ENCODE measurements around the gene CNGA3. TPM values are rescaled to one million over a fixed set of nuclear protein-coding genes. Genes with fewer than 3 reads are reported as not detected.

CNGA3 gene
- total RNA-seq, 4 donors from 2014 or later, result not detected

DNA sequence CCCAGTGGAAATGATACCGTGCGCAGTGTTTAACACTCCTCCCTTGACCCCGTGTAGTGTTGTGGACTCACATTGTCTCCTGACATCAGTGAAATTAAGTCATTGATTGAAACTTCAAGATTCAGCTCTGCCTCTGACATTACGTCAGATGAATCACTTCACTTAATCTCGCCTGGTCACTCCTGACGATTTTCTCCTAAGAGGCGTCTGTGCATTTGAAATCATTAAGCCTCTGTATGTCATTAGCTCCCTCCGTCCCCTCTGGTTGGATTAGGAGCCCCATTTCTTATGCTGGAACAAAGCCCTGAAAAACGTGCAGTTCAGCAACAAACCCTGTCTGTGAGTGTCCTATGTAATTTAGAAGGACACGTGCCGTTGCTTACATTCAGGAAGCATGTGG is 36.7 kb upstream of the CNGA3 start:
- no peaks in the 10 kb centered on the region for H3K9me3 ChIP-seq
- intact Hi-C loops (cut with DNase I; ENCODE audit: low total_unique reads), result no loop called here
- no peaks in the 10 kb centered on the region for H3K27me3 ChIP-seq
- TF ChIP-seq, protein P1, sequence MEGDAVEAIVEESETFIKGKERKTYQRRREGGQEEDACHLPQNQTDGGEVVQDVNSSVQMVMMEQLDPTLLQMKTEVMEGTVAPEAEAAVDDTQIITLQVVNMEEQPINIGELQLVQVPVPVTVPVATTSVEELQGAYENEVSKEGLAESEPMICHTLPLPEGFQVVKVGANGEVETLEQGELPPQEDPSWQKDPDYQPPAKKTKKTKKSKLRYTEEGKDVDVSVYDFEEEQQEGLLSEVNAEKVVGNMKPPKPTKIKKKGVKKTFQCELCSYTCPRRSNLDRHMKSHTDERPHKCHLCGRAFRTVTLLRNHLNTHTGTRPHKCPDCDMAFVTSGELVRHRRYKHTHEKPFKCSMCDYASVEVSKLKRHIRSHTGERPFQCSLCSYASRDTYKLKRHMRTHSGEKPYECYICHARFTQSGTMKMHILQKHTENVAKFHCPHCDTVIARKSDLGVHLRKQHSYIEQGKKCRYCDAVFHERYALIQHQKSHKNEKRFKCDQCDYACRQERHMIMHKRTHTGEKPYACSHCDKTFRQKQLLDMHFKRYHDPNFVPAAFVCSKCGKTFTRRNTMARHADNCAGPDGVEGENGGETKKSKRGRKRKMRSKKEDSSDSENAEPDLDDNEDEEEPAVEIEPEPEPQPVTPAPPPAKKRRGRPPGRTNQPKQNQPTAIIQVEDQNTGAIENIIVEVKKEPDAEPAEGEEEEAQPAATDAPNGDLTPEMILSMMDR (IDR thresholded peaks at IDR 0.05), result no peak
- DNase-seq, result no peak
- H3K27ac ChIP-seq, result no peak overlapping the region
- no peak overlapping the region for H3K4me3 ChIP-seq
- H3K36me3 ChIP-seq, result no peaks in the 10 kb centered on the region
- H3K4me1 ChIP-seq, result no peaks in the 10 kb centered on the region

DNA sequence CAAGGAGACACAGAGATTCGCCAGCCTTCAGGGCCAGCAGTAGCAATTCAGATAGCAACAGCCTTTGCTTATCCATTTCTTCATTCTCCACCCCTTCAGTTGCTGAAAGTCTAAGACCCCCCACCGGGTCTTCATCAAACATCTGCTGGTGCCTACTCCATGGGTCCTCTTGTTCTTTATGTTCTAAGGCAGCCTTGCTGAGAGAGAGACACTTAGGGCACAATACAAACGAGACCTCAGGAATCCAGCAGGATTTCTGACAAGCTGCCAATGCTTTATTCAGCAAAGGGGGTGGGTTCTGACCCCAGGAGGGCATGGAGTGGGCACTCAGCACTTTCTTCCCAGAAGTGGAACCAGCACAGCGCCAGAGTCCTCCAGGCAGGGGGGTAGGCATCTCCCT is 36.2 kb upstream of the CNGA3 start:
- Histone ChIP-seq H3K4me1 (no peaks in the 10 kb centered on the region), H3K9me3 (no peaks in the 10 kb centered on the region), H3K36me3 (no peaks in the 10 kb centered on the region), H3K27ac (no peak overlapping the region), H3K4me3 (no peak overlapping the region), H3K27me3 (no peaks in the 10 kb centered on the region)
- no peak for DNase-seq
- intact Hi-C loops (cut with DNase I; ENCODE audit: low total_unique reads), result no loop called here
- TF ChIP-seq POLR2A (IDR thresholded peaks at IDR 0.05), result no peak
- TF ChIP-seq, protein P1 (IDR thresholded peaks at IDR 0.05), result no peak

DNA sequence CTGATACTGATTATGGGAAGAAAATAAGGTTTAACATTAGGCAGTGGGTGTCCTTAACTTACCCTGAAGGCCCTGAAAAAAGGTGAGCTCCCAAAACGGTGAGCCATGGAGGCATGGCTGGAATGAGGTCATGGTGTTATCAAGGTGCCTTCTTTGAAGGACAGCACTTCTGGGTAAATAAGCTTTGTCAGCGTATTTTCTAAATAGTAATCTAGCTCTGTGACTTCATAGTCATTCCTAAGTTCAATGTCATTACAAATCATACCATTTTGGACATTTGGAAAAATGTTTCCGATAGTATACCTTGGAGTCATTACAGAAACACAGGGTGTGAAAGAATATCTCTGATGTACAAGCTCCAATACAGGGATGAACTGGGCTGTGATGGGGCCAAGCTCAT is 35.2 kb upstream of the CNGA3 start:
- DNase-seq, result no peak
- Histone ChIP-seq H3K27ac (no peak overlapping the region), H3K4me1 (no peaks in the 10 kb centered on the region), H3K4me3 (no peak overlapping the region), H3K27me3 (no peaks in the 10 kb centered on the region), H3K9me3 (no peaks in the 10 kb centered on the region), H3K36me3 (no peaks in the 10 kb centered on the region)
- intact Hi-C loops (cut with DNase I; ENCODE audit: low total_unique reads), result no loop called here
- TF ChIP-seq, protein P1 (IDR thresholded peaks at IDR 0.05), result no peak
- no peak for TF ChIP-seq POLR2A (IDR thresholded peaks at IDR 0.05)

DNA sequence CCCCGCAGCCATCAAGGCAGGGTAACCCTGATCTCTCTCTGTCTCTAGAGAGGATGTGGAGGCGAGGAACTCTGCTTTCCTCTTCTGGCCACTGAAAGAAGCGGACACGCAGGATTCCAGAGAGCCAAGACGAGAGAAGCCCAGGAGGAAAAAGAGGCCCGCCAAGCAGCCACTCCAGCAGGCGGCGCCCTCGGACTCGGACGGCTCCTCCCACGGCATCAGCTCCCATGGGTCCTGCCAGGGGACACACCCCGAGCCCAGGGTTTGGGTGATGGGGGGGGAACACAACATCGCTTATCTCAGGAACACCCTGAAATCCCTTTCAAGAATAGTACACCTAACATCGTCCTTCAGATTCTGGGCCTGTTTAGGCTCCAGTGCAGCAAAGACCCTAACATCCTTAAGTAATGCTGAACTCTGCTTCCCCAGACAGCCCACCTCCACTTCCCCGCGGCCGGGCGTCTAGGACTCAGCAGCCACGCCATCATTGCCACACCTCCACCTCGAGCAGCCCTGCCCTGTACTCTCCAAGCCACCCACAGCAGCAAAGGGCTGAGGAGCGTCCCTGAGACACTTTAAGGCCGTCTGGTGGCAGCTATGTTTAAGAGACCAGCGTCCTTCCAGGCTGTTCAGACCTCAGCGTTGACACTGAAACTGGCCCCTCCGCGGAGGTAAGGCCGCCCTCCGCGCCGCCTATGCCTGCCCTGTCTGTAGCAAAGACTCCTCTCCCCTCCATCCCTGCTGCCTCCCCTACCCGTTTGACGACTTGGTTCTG is 34.3 kb upstream of the CNGA3 start:
- no peaks in the 10 kb centered on the region for H3K4me1 ChIP-seq
- H3K27me3 ChIP-seq, result no peaks in the 10 kb centered on the region
- intact Hi-C loops (cut with DNase I; ENCODE audit: low total_unique reads), result no loop called here
- H3K27ac ChIP-seq, result no peak overlapping the region
- DNase-seq, result no peak
- H3K4me3 ChIP-seq, result no peak overlapping the region
- H3K36me3 ChIP-seq, result no peaks in the 10 kb centered on the region
- no peaks in the 10 kb centered on the region for H3K9me3 ChIP-seq
- TF ChIP-seq POLR2A (IDR thresholded peaks at IDR 0.05), result no peak
- TF ChIP-seq, protein P1 (IDR thresholded peaks at IDR 0.05), result no peak

DNA sequence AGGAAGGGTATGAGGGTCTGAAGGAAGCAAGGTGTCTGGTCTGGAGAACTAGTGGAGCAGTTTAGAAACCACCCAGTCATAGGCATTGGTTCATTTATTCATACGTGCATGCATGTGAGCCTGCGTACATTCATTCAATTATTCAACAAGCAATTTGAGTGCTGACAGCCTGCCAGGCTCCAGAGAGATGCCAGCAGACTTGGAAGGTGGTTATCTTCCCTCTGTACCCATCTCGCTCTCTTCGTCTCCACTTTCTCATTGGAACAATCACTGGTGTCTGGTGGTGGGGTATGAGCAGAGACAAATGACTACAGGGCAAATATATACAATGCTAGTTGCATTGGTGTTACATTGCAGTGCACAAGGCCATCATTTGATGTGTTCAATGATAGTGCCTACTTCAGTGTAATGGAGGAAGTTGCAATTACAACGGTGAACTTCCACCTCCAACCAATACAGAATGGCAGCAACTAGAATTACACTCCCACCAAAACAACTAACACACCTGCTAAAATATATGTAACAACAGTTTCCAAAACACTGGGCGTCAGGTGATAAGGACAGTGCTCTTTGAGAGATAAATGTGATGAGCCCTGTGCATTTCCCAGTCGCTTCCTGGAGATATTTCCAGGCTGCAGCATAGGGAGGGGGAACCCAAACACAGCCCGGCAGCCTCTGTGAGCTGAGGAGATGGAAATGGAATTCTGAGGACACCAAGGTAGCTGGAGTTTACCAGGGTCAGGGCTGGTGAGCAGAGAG is 32.6 kb upstream of the CNGA3 start:
- H3K27ac ChIP-seq, result no peak overlapping the region
- no peaks in the 10 kb centered on the region for H3K27me3 ChIP-seq
- intact Hi-C loops (cut with DNase I; ENCODE audit: low total_unique reads), result no loop called here
- no peaks in the 10 kb centered on the region for H3K36me3 ChIP-seq
- H3K4me1 ChIP-seq, result no peaks in the 10 kb centered on the region
- TF ChIP-seq, protein P1 (IDR thresholded peaks at IDR 0.05), result no peak
- TF ChIP-seq POLR2A (IDR thresholded peaks at IDR 0.05), result no peak
- H3K4me3 ChIP-seq, result no peak overlapping the region
- H3K9me3 ChIP-seq, result no peaks in the 10 kb centered on the region
- no peak for DNase-seq
